Activated CD4-positive, alpha-beta memory T cell treated with anti-CD3 and anti-CD28 coated beads, Interleukin-2, amount 10 ng/mL, durations not matched to agents 7 days and 5 days (primary cell): ENCODE measurements around the gene RNF115. TPM values are rescaled to one million over a fixed set of nuclear protein-coding genes. Genes with fewer than 3 reads are reported as not detected.

Source experiments
- CTCF ChIA-PET: fragments of 350-600 bp; sonication (Branson Sonifier 250); formaldehyde crosslinking; loops from one replicate; lab custom pipeline; 2021; ENCODE audit warnings: antibody characterized with exemption, inconsistent platforms; lab: Charles Lee
- POLR2A ChIA-PET: fragments of 350-600 bp; sonication (Branson Sonifier 250); formaldehyde crosslinking; loops from one replicate; lab custom pipeline; 2021; ENCODE audit warnings: antibody characterized with exemption; lab: Charles Lee
- DNase-seq: peaks from one replicate; pipeline ENCODE4 v3.0.0-alpha.2; 2020
- H3K27ac Mint-ChIP-seq: one replicate; pipeline ENCODE4 v1.8.0; 2021; ENCODE audit warnings: mild to moderate bottlenecking, mixed read lengths
- H3K27me3 Mint-ChIP-seq: one replicate; pipeline ENCODE4 v1.8.0; 2021; ENCODE audit warnings: mixed read lengths
- H3K36me3 Mint-ChIP-seq: one replicate; pipeline ENCODE4 v1.8.0; 2021; ENCODE audit warnings: low read depth, mixed read lengths
- H3K4me1 Mint-ChIP-seq: one replicate; pipeline ENCODE4 v1.8.0; 2021; ENCODE audit warnings: mixed read lengths
- H3K4me3 Mint-ChIP-seq: one replicate; pipeline ENCODE4 v1.8.0; 2021; ENCODE audit warnings: mild to moderate bottlenecking, mixed read lengths
- H3K9me3 Mint-ChIP-seq: one replicate; pipeline ENCODE4 v1.8.0; 2021; ENCODE audit warnings: mixed read lengths
- total RNA-seq, 2 experiments: library from RNA; stranded (reverse); gene quantifications; one replicate each; pipeline ENCODE4 v1.2.3, GENCODE V29; 2021

The RNF115 gene
- total RNA-seq, 2 experiments from 2014 or later, result 12.9 to 13.1 TPM

DNA sequence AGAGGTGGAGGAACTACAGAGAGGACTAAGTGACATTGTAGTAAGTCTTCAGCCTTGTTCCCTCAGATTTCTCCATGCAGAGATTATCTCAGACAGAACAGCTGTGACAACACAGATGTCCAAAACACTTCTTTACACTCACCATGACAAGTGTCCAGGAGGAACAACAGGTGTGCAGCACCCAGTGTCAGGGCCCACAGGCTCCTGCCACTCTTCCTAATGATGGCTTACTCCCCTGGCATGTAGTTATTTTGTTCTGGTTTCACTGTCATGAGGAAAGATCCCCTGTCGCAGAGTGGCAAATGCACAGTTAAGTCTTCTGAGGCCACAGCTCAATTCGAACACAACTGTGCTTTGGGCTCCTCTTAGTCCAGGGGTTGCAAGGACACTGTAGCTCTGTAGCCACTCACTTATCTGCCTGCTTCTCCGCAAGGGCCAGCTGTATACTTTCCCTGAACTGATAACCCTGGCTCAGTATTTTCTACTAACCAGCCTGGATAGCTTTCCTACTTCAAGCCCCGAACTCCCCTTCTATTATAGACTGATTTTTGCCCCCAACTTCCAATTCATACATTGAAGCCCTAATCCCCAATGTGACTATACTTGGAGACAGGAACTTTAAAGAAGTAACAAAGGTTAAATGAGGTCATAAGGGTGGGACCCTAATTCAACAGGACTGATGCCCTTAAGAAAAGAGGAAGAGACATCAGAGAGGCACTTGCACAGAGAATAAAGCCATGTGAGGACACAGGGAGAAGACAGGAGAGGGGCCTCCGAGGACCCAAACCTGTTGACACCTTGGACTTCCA lies 127.9 kb downstream of the RNF115 start:
- peaks cover 9% of the 10 kb centered on the region for H3K4me1 Mint-ChIP-seq
- POLR2A ChIA-PET, result no interaction called here

DNA sequence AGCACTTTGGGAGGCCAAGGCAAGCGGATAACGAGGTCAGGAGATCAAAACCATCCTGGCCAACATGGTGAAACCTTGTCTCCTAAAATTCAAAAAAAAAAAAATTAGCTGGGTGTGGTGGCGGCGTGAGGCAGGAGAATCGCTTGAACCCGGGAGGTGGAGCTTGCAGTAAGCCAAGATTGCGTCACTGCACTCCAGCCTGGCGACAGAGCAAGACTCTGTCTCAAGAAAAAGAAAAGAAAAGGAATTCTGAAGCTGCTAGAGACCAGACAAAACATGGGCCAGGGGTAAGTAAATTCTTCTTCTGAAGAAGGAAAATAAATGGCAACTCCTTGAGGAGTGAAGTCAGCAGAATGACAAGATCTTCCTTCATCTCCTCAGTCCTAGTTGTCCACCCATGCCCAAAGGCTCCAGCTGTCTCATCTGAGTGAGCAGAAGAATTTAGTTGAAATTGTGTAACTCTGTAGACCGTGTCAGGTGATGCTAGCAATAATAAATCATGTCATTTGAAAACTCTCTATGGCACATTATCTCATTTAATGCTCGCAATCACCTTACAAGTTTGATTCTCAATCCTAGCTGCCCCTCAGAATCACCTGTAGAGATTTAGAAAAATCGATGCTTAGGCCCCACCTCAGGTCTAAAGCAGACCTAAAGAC lies 131.0 kb downstream of the RNF115 start:
- CTCF ChIA-PET, result no interaction called here
- Mint-ChIP-seq H3K27me3 (peaks cover 1% of the 10 kb centered on the region), H3K27ac (no peak overlapping the region), H3K4me3 (no peak overlapping the region), H3K9me3 (no peaks in the 10 kb centered on the region), H3K36me3 (no peaks in the 10 kb centered on the region), H3K4me1 (peaks cover 34% of the 10 kb centered on the region)
- POLR2A ChIA-PET, result no interaction called here
- DNase-seq, result no peak

More for the DNA sequence above, 127.9 kb downstream of the RNF115 start:
- H3K36me3 Mint-ChIP-seq, result no peaks in the 10 kb centered on the region
- H3K27me3 Mint-ChIP-seq, result peaks cover 11% of the 10 kb centered on the region
- no peak for DNase-seq
- H3K9me3 Mint-ChIP-seq, result no peaks in the 10 kb centered on the region
- CTCF ChIA-PET, result no interaction called here
- H3K27ac Mint-ChIP-seq, result no peak overlapping the region
- H3K4me3 Mint-ChIP-seq, result no peak overlapping the region

- H3K27me3 Mint-ChIP-seq, result no peaks in the 10 kb centered on the region
- H3K36me3 Mint-ChIP-seq, result no peaks in the 10 kb centered on the region
- peak; percentile 66 for DNase-seq
- peak overlapping the region; percentile 80 for H3K27ac Mint-ChIP-seq
- ChIA-PET POLR2A (interaction anchor here (1.0 to 1.8 kb wide), 3 partner anchors 8 to 47 kb away, joined by 3 to 7 read pairs (median 4); no protein-coding TSS in a partner anchor), CTCF (interaction anchor here (1.0 to 1.6 kb wide), 3 partner anchors 9 to 30 kb away, joined by 3 read pairs; no protein-coding TSS in a partner anchor)
- peak overlapping the region; percentile 22 for H3K4me3 Mint-ChIP-seq
- peaks cover 34% of the 10 kb centered on the region for H3K4me1 Mint-ChIP-seq
- H3K9me3 Mint-ChIP-seq, result no peaks in the 10 kb centered on the region
These were observed 133.0 kb downstream of the RNF115 start for GRCh38 chr1:145690587-145691558.

DNA sequence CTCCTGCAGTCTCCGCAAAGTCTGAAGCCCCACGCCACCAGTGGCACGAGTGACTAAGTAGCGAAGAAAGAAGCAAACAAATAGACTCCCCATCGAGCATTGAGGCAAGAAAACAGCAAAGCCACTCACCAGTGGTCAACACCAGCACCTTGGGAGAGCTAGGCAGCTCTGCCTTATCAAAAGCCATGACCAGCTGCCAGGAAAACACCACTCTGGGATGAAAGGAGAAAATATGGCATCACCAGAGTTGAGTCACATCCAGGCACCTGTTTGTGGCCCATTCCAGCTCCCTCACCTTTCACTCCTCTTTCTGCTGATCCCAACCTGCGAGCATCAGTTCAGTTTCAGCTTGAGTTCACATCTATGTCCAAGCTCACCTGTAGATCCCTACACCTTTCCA lies 134.0 kb downstream of the RNF115 start:
- H3K36me3 Mint-ChIP-seq, result no peaks in the 10 kb centered on the region
- POLR2A ChIA-PET, result no interaction called here
- no peaks in the 10 kb centered on the region for H3K27me3 Mint-ChIP-seq
- peak overlapping the region; percentile 80 for H3K27ac Mint-ChIP-seq
- CTCF ChIA-PET, result interaction anchor here (1.6 kb wide), 1 partner anchor 30 kb away, joined by 3 read pairs; no protein-coding TSS in a partner anchor
- no peaks in the 10 kb centered on the region for H3K9me3 Mint-ChIP-seq
- H3K4me3 Mint-ChIP-seq, result peak overlapping the region; percentile 12
- peaks cover 34% of the 10 kb centered on the region for H3K4me1 Mint-ChIP-seq
- DNase-seq, result no peak

GRCh38 chr1:145688924-145689323 lies 135.0 kb downstream of the RNF115 start:
- Mint-ChIP-seq H3K27me3 (no peaks in the 10 kb centered on the region), H3K9me3 (no peaks in the 10 kb centered on the region), H3K27ac (no peak overlapping the region), H3K4me3 (no peak overlapping the region), H3K4me1 (peaks cover 34% of the 10 kb centered on the region), H3K36me3 (no peaks in the 10 kb centered on the region)
- ChIA-PET POLR2A (no interaction called here), CTCF (interaction anchor here (1.6 kb wide), 1 partner anchor 31 kb away, joined by 3 read pairs; no protein-coding TSS in a partner anchor)
- no peak for DNase-seq

Other genes starting within 250 kb of the RNF115 start
- 10 to 100 TPM; 25.6 to 31.9 TPM for gene GPR89A, start 216.1 kb downstream of the RNF115 start, total RNA-seq
- gene PDZK1, start 116.7 kb downstream of the RNF115 start, total RNA-seq, result under 1 TPM in 1 of 2 experiments, not detected in 1; 0.60 TPM
- gene CD160, start 104.6 kb downstream of the RNF115 start, total RNA-seq, result not detected
- 10 to 100 TPM; 29.7 to 32.1 TPM for gene POLR3C, start 105 bp upstream of the RNF115 start, total RNA-seq
- 1 to 10 TPM; 2.5 to 2.7 TPM for gene NUDT17, start 21.5 kb upstream of the RNF115 start, total RNA-seq
- 10 to 100 TPM; 21.2 to 21.7 TPM for gene PIAS3, start 35.0 kb upstream of the RNF115 start, total RNA-seq
- gene ANKRD35, start 61.8 kb upstream of the RNF115 start, total RNA-seq, result under 1 TPM; 0.33 to 0.35 TPM
- gene ITGA10, start 86.0 kb upstream of the RNF115 start, total RNA-seq, result 1 to 10 TPM in 1 of 2 experiments, under 1 TPM in 1; 0.98 to 1.1 TPM
- 10 to 100 TPM; 29.0 to 33.2 TPM for gene PEX11B, start 94.6 kb upstream of the RNF115 start, total RNA-seq
- 100 to 1,000 TPM; 168 to 174 TPM for gene RBM8A, start 103.4 kb upstream of the RNF115 start, total RNA-seq
- gene LIX1L, start 133.9 kb upstream of the RNF115 start, total RNA-seq, result 10 to 100 TPM; 50.3 to 51.0 TPM
- gene ANKRD34A, start 140.5 kb upstream of the RNF115 start, total RNA-seq, result 1 to 10 TPM; 2.9 to 3.7 TPM
- gene POLR3GL, start 140.6 kb upstream of the RNF115 start, total RNA-seq, result 10 to 100 TPM; 32.4 to 33.7 TPM
- 100 to 1,000 TPM; 397 to 407 TPM for gene TXNIP, start 172.5 kb upstream of the RNF115 start, total RNA-seq
- gene HJV, start 197.6 kb upstream of the RNF115 start, total RNA-seq, result not detected